ENCODE measurements around the gene ELMO1.

Gene ELMO1

GRCh38 chr7:36854652-36855051 is 594.0 kb downstream of the ELMO1 start:
- no peak for TF ChIP-seq CTCF (IDR thresholded peaks at IDR 0.05; ENCODE audit: poor library complexity, severe bottlenecking)
- no peaks in the 10 kb centered on the region for H3K36me3 ChIP-seq (ENCODE audit: low read depth)
- ATAC-seq (ENCODE audit: low read depth) (no peak), DNase-seq (ENCODE audit: low spot score) (no peak)
- H3K4me3 ChIP-seq (ENCODE audit: severe bottlenecking): no peak overlapping the region
- H3K27ac ChIP-seq (ENCODE audit: poor library complexity, severe bottlenecking): no peak overlapping the region
- no peaks in the 10 kb centered on the region for H3K9me3 ChIP-seq (ENCODE audit: severe bottlenecking)
- no peaks in the 10 kb centered on the region for H3K4me1 ChIP-seq (ENCODE audit: insufficient read depth, poor library complexity, severe bottlenecking)
- no peaks in the 10 kb centered on the region for H3K27me3 ChIP-seq (ENCODE audit: insufficient read depth, poor library complexity, severe bottlenecking)

GRCh38 chr7:36852931-36853330 is 595.7 kb downstream of the ELMO1 start:
- H3K27me3 ChIP-seq (ENCODE audit: insufficient read depth, poor library complexity, severe bottlenecking): no peaks in the 10 kb centered on the region
- no peaks in the 10 kb centered on the region for H3K4me1 ChIP-seq (ENCODE audit: insufficient read depth, poor library complexity, severe bottlenecking)
- H3K9me3 ChIP-seq (ENCODE audit: severe bottlenecking): no peaks in the 10 kb centered on the region
- no peak for ATAC-seq (ENCODE audit: low read depth)
- TF ChIP-seq CTCF (IDR thresholded peaks at IDR 0.05; ENCODE audit: poor library complexity, severe bottlenecking): no peak
- no peak overlapping the region for H3K27ac ChIP-seq (ENCODE audit: poor library complexity, severe bottlenecking)
- no peak overlapping the region for H3K4me3 ChIP-seq (ENCODE audit: severe bottlenecking)
- no peak for DNase-seq (ENCODE audit: low spot score)
- H3K36me3 ChIP-seq (ENCODE audit: low read depth): no peaks in the 10 kb centered on the region

GRCh38 chr7:36852017-36852416 is 596.6 kb downstream of the ELMO1 start:
- Histone ChIP-seq H3K9me3 (ENCODE audit: severe bottlenecking) (no peaks in the 10 kb centered on the region), H3K4me1 (ENCODE audit: insufficient read depth, poor library complexity, severe bottlenecking) (no peaks in the 10 kb centered on the region), H3K27me3 (ENCODE audit: insufficient read depth, poor library complexity, severe bottlenecking) (no peaks in the 10 kb centered on the region), H3K36me3 (ENCODE audit: low read depth) (no peaks in the 10 kb centered on the region), H3K27ac (ENCODE audit: poor library complexity, severe bottlenecking) (no peak overlapping the region), H3K4me3 (ENCODE audit: severe bottlenecking) (no peak overlapping the region)
- DNase-seq (ENCODE audit: low spot score) (no peak), ATAC-seq (ENCODE audit: low read depth) (no peak)
- no peak for TF ChIP-seq CTCF (IDR thresholded peaks at IDR 0.05; ENCODE audit: poor library complexity, severe bottlenecking)

- no peaks in the 10 kb centered on the region for H3K36me3 ChIP-seq (ENCODE audit: low read depth)
- no peak for TF ChIP-seq CTCF (IDR thresholded peaks at IDR 0.05; ENCODE audit: poor library complexity, severe bottlenecking)
- no peaks in the 10 kb centered on the region for H3K4me1 ChIP-seq (ENCODE audit: insufficient read depth, poor library complexity, severe bottlenecking)
- ATAC-seq (ENCODE audit: low read depth) (no peak), DNase-seq (ENCODE audit: low spot score) (no peak)
- no peaks in the 10 kb centered on the region for H3K9me3 ChIP-seq (ENCODE audit: severe bottlenecking)
- H3K27ac ChIP-seq (ENCODE audit: poor library complexity, severe bottlenecking): no peak overlapping the region
- no peak overlapping the region for H3K4me3 ChIP-seq (ENCODE audit: severe bottlenecking)
- H3K27me3 ChIP-seq (ENCODE audit: insufficient read depth, poor library complexity, severe bottlenecking): no peaks in the 10 kb centered on the region
Observed at GRCh38 chr7:36851382-36851781, 597.3 kb downstream of the ELMO1 start.

- Histone ChIP-seq H3K4me1 (ENCODE audit: insufficient read depth, poor library complexity, severe bottlenecking) (no peaks in the 10 kb centered on the region), H3K4me3 (ENCODE audit: severe bottlenecking) (no peak overlapping the region), H3K27me3 (ENCODE audit: insufficient read depth, poor library complexity, severe bottlenecking) (no peaks in the 10 kb centered on the region), H3K27ac (ENCODE audit: poor library complexity, severe bottlenecking) (no peak overlapping the region), H3K9me3 (ENCODE audit: severe bottlenecking) (no peaks in the 10 kb centered on the region), H3K36me3 (ENCODE audit: low read depth) (no peaks in the 10 kb centered on the region)
- no peak for TF ChIP-seq CTCF (IDR thresholded peaks at IDR 0.05; ENCODE audit: poor library complexity, severe bottlenecking)
- no peak for DNase-seq (ENCODE audit: low spot score)
- ATAC-seq (ENCODE audit: low read depth): no peak
Observed at GRCh38 chr7:36847946-36848345, 600.7 kb downstream of the ELMO1 start.

All from RWPE2 (cell line).